Measurements from ENCODE around the gene TCF3.
"Not testable (repeated sequence)": the region's sequence is repeated elsewhere in the genome, so short reads cannot be mapped to it uniquely, and the experiment has no call there.

Gene TCF3

GRCh38 chr19:1672769-1673644, 20.6 kb upstream of the TCF3 start:
- DNase-seq: no peak

- peak; percentile 51 for DNase-seq
Measured at GRCh38 chr19:1672038-1672768, 19.8 kb upstream of the TCF3 start.

- no peak for DNase-seq
Measured at GRCh38 chr19:1671716-1672037, 19.3 kb upstream of the TCF3 start.

- DNase-seq: not testable (repeated sequence)
Measured at GRCh38 chr19:1670747-1671146, 18.3 kb upstream of the TCF3 start.

GRCh38 chr19:1668486-1669270, 16.3 kb upstream of the TCF3 start:
- peak; percentile 71 for DNase-seq

GRCh38 chr19:1668048-1668485, 15.7 kb upstream of the TCF3 start:
- no peak for DNase-seq

GRCh38 chr19:1665565-1666047, 13.2 kb upstream of the TCF3 start:
- DNase-seq: no peak

GRCh38 chr19:1663852-1664251, 11.4 kb upstream of the TCF3 start:
- no peak for DNase-seq

GRCh38 chr19:1663227-1663626, 10.8 kb upstream of the TCF3 start:
- DNase-seq: not testable (repeated sequence)

- no peak for DNase-seq
Measured at GRCh38 chr19:1661995-1662394, 9.6 kb upstream of the TCF3 start.

GRCh38 chr19:1659084-1659427, 6.6 kb upstream of the TCF3 start:
- no peak for DNase-seq

GRCh38 chr19:1658150-1659083, 6.0 kb upstream of the TCF3 start:
- no peak for DNase-seq

- DNase-seq: no peak
Measured at GRCh38 chr19:1657746-1658145, 5.3 kb upstream of the TCF3 start.

GRCh38 chr19:1656988-1657536, 4.6 kb upstream of the TCF3 start:
- DNase-seq: no peak

- DNase-seq: no peak
Measured at GRCh38 chr19:1655987-1656608, 3.7 kb upstream of the TCF3 start.

GRCh38 chr19:1655131-1655981, 2.9 kb upstream of the TCF3 start:
- no peak for DNase-seq

GRCh38 chr19:1654178-1654792, 1.9 kb upstream of the TCF3 start:
- DNase-seq: no peak

GRCh38 chr19:1653300-1653628, 849 bp upstream of the TCF3 start:
- no peak for DNase-seq

GRCh38 chr19:1651568-1652291, 685 bp downstream of the TCF3 start:
- no peak for DNase-seq

All from CD4-positive, alpha-beta T cell treated with Interferon gamma for 1 hour (primary cell).